K562 (cell line): ENCODE results near the gene PHPT1. TPM values are rescaled to one million over a fixed set of nuclear protein-coding genes. Genes with fewer than 3 reads are reported as not detected.
A peak's percentile ranks its signal among the peaks of the same experiment; 100 is the strongest.

Source experiments
- ATAC-seq: fragments of 200-7000 bp; cut with Tn5 transposase; 3 replicates; pipeline ENCODE4 v1.9.1; 2020; ENCODE audit warnings: moderate library complexity
- BruUV-seq: library from RNA; stranded (reverse); fragments of 400-500 nt; replicated peaks from 2 replicates; lab custom pipeline; 2021; lab: Mats Ljungman, UMichigan
- CTCF ChIA-PET: fragments of 300-600 bp; formaldehyde crosslinking; extraction: SDS; loops from one replicate; lab custom pipeline; 2021; ENCODE audit warnings: low intra/inter-chr PET ratio; lab: Yijun Ruan, JAX
- POLR2A ChIA-PET: fragments of 300-600, 350-650 bp; sonication (Branson Sonifier 250); formaldehyde crosslinking; extraction: SDS; loops from one replicate; lab custom pipeline; 2021; ENCODE audit warnings: antibody characterized with exemption, inconsistent platforms; lab: Yijun Ruan, JAX
- DNase-seq, 4 experiments: peaks; one replicate each; pipeline versions ENCODE4 v3.0.0 to v3.0.0-alpha.2; 2011 to 2018; ENCODE audit warnings: low spot score in 3 of 4, mixed read lengths in 3 of 4; ENCODE audit errors: extremely low read depth in 1 of 4
- FAIRE-seq: peaks from 2 replicates; lab custom pipeline; 2011; peaks lifted over from hg19 to GRCh38; lab: Jason Lieb, UNC
- H2AFZ ChIP-seq: 2 replicates; pipeline ENCODE4 v1.6.0; 2011; ENCODE audit warnings: low read depth, low read length, control low read depth, inconsistent platforms
- H3K27ac ChIP-seq: fragments of 200-600 bp; 3 replicates; pipeline ENCODE4 v1.8.0; 2011; ENCODE audit warnings: low read depth, mild to moderate bottlenecking, control low read depth, inconsistent platforms, low read length, moderate library complexity, mixed read lengths; ENCODE audit errors: extremely low read depth
- H3K27me3 ChIP-seq, 2 experiments: fragments of 300-600 bp in 1 of 2; 2 replicates in 1 of 2; 3 replicates in 1 of 2; pipeline versions ENCODE4 v1.6.0 to v1.8.0; 2011; ENCODE audit warnings: inconsistent platforms in 2 of 2, low read length in 2 of 2, mild to moderate bottlenecking in 1 of 2, mixed read lengths in 1 of 2, moderate library complexity in 1 of 2; ENCODE audit not compliant: control insufficient read depth in 2 of 2, insufficient read depth in 2 of 2
- H3K36me3 ChIP-seq: fragments of 300-600 bp; 3 replicates; pipeline ENCODE4 v1.8.0; 2011; ENCODE audit warnings: mild to moderate bottlenecking, low read length, inconsistent platforms; ENCODE audit not compliant: control insufficient read depth, insufficient read depth
- H3K4me1 ChIP-seq, 2 experiments: fragments of 200-600 bp in 1 of 2; replicated peaks in 1 of 2; 2 replicates in 1 of 2; 3 replicates in 1 of 2; pipeline versions ENCODE4 v1.5.1 to v1.8.0; 2011; ENCODE audit warnings: inconsistent platforms in 2 of 2, low read length in 2 of 2, mild to moderate bottlenecking in 1 of 2, mixed read lengths in 1 of 2, moderate library complexity in 1 of 2; ENCODE audit not compliant: control insufficient read depth in 2 of 2, insufficient read depth in 2 of 2
- H3K4me2 ChIP-seq: 2 replicates; pipeline ENCODE4 v1.6.1; 2011; ENCODE audit warnings: low read length, control low read depth, inconsistent platforms, mixed read lengths; ENCODE audit not compliant: insufficient read depth
- H3K4me3 ChIP-seq: fragments of 200-600 bp; sonication (generic), shearing (Covaris generic); 2 replicates; pipeline ENCODE4 v1.5.1; 2016; ENCODE audit warnings: control low read depth, inconsistent platforms
- H3K79me2 ChIP-seq: fragments of 200-600 bp; 3 replicates; pipeline ENCODE4 v1.8.0; 2011; ENCODE audit warnings: low read length, inconsistent platforms; ENCODE audit not compliant: control insufficient read depth, insufficient read depth
- H3K9ac ChIP-seq, 2 experiments: 2 replicates each; pipeline versions ENCODE4 v1.6.0 to v1.6.1; 2011; ENCODE audit warnings: low read depth in 2 of 2, low read length in 2 of 2, control low read depth in 1 of 2, inconsistent platforms in 1 of 2, mild to moderate bottlenecking in 1 of 2, mixed read lengths in 1 of 2; ENCODE audit not compliant: insufficient read depth in 1 of 2
- H3K9me1 ChIP-seq: one replicate; pipeline ENCODE4 v1.6.0; 2011; ENCODE audit warnings: inconsistent platforms, mild to moderate bottlenecking, low read length, moderate library complexity; ENCODE audit not compliant: control insufficient read depth, insufficient read depth
- H3K9me3 ChIP-seq: replicated peaks from 2 replicates; pipeline ENCODE4 v1.5.1; 2011; ENCODE audit warnings: low read depth, low read length, inconsistent platforms; ENCODE audit not compliant: control insufficient read depth, insufficient read depth
- H4K20me1 ChIP-seq: replicated peaks from 2 replicates; pipeline ENCODE4 v1.6.1; 2011; ENCODE audit warnings: low read length, inconsistent platforms, mixed read lengths; ENCODE audit not compliant: control insufficient read depth, insufficient read depth
- CTCF ChIP-seq, 3 experiments: IDR thresholded peaks in 2 of 3; conservative IDR thresholded peaks in 1 of 3; 2 replicates each; pipeline ENCODE4 v1.5.1; 2011 to 2012; ENCODE audit warnings: low read length in 3 of 3, mild to moderate bottlenecking in 3 of 3, control low read depth in 2 of 3, improper control_type of control experiment in 1 of 3, inconsistent platforms in 1 of 3, low read depth in 1 of 3, mixed read lengths in 1 of 3, moderate library complexity in 1 of 3; ENCODE audit not compliant: insufficient read depth in 2 of 3
- NR4A1 ChIP-seq, 2 experiments: fragments of 250-450 bp in 1 of 2; fragments of 450-650 bp in 1 of 2; sonication (Bioruptor Pico) in 1 of 2; IDR thresholded peaks; 2 replicates each; pipeline versions ENCODE4 v1.4.0 to v1.6.1; 2016 to 2020; ENCODE audit warnings: mild to moderate bottlenecking in 2 of 2, missing compliant biosample characterization in 1 of 2, missing genetic modification characterization in 1 of 2, moderate library complexity in 1 of 2
- ZNF583 ChIP-seq: fragments of 250-450 bp; sonication (Bioruptor Pico); IDR thresholded peaks from 2 replicates; pipeline ENCODE4 v1.4.0; 2020
- WGBS: fragments of 100-300 bp; shearing (Covaris generic); methylation state at CpG from one replicate; pipeline ENCODE4 v1.1.6; 2016; ENCODE audit warnings: low coverage, mixed read lengths; ENCODE audit not compliant: insufficient coverage; ENCODE audit errors: missing lambda C conversion rate; 5-methylcytosine and 5-hydroxymethylcytosine counted together
- in situ Hi-C: fragments of 300-500 bp; cut with MboI; formaldehyde crosslinking; loops from 4 replicates; pipeline ENCODE4 v1.15.0; 2018; ENCODE audit warnings: inconsistent platforms, mixed read lengths
- intact Hi-C: fragments of 100-400 bp; cut with micrococcal nuclease; formaldehyde crosslinking; loops from 2 replicates; pipeline ENCODE4 v1.14.2; 2022
- polyA plus RNA-seq, 8 experiments: library from polyadenylated mRNA; depleted of rRNA in 4 of 8; stranded (reverse) in 5 of 8; unstranded in 3 of 8; fragments of >200 nt; fragmentation: Nextera tagmentation in 2 of 8; fragmentation: Illumina TruSeq in 1 of 8; extraction: Ambion mirVana in 2 of 8; extraction: Trizol in 1 of 8; gene quantifications; 2 replicates each; pipeline versions ENCODE4 v1.2.1 to v1.2.3, GENCODE V29; 2011 to 2014; ENCODE audit warnings: inconsistent platforms in 1 of 8, missing spikeins in 1 of 8
- total RNA-seq, 7 experiments: library from RNA; depleted of rRNA in 6 of 7; stranded (reverse); fragments of >200 nt in 6 of 7; fragmentation: Illumina TruSeq in 2 of 7; extraction: Trizol in 2 of 7; gene quantifications; 2 replicates each; pipeline versions ENCODE4 v1.2.1 to v1.2.3, GENCODE V29; 2011 to 2021; ENCODE audit warnings: low replicate concordance in 1 of 7

The PHPT1 gene
- total and polyA plus RNA-seq, 9 of the 15 experiments (the other 6 are each of a cell fraction or from before 2014, with no cell fraction given), result 20.9 to 166 (median 129) TPM

- BruUV-seq, result no TSS peak
- intact Hi-C loops (no loop called here), in situ Hi-C loops (no loop called here)
- DNase-seq, result no peak
- Histone ChIP-seq H2AFZ (no peak overlapping the region), H3K9me1 (no peaks in the 10 kb centered on the region), H3K9ac (peak overlapping the region; percentile 77 to 99), H3K27me3 (no peaks in the 10 kb centered on the region), H3K9me3 (no peaks in the 10 kb centered on the region), H3K4me1 (peaks cover 23 to 58% of the 10 kb centered on the region in 2 experiments), H3K4me2 (peak overlapping the region; percentile 94), H4K20me1 (no peaks in the 10 kb centered on the region), H3K79me2 (peaks cover 54% of the 10 kb centered on the region), H3K4me3 (peak overlapping the region; percentile 97), H3K36me3 (peaks cover 34% of the 10 kb centered on the region), H3K27ac (no peak overlapping the region; the same call in 1 of the 3 replicates)
- FAIRE-seq, result no peak
- ChIA-PET POLR2A (interaction anchor here (0.6 to 3.6 kb wide), 9 partner anchors 11 to 434 kb away, joined by 3 to 14 read pairs (median 3); partner anchors contain the start of gene TUBB4B), CTCF (no interaction called here)
- WGBS, result 40% methylated on average over 23 of the region's 25 CpGs
- ATAC-seq, result peak; percentile 3; the same call in 1 of the 3 replicates
- TF ChIP-seq ZNF583 (CRISPR knock-in tag) (no peak), NR4A1 (CRISPR knock-in tag; IDR thresholded peaks at IDR 0.05) (no peak), NR4A1 (tag; IDR thresholded peaks at IDR 0.05) (no peak), CTCF (IDR thresholded peaks at IDR 0.05 in 2 of 3, conservative IDR thresholded peaks at IDR 0.05 in 1 of 3; ENCODE audit: insufficient read depth in 2 of 3, low read depth in 1 of 3, low read length in 3 of 3) (0 out of 6 replicates have a peak, but pooled peaks of 1 of the 3 experiments have one; percentile 0)
These were observed 42.5 kb upstream of the PHPT1 start for GRCh38 chr9:136806631-136807201.
